ENCODE results near the gene POT1. TPM values are rescaled to one million over a fixed set of nuclear protein-coding genes. Genes with fewer than 3 reads are reported as not detected.

POT1 gene
- total RNA-seq, 2 donors from 2014 or later: 17.0 to 23.6 TPM

DNA sequence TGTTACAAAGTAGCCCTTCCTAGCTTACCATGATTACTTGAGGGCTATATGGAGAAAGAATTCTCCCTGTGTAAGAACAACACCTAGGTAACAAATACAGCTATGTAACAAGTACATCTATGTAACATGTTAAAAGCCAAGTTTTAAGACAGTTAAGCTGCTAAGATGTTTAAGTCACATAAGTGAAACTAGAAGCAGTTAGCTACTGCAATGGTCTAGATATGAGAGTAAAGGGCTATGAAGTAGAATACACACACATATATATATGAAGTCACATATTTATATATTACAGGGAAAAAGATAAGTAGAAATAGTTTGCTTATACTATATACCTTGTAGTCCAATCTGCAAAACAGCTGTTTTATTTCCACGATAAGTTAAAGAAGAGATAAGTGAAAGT lies 14.4 kb downstream of the POT1 start:
- intact Hi-C loops (cut with DNase I): no loop called here
- DNase-seq (ENCODE audit: low spot score): no peak

DNA sequence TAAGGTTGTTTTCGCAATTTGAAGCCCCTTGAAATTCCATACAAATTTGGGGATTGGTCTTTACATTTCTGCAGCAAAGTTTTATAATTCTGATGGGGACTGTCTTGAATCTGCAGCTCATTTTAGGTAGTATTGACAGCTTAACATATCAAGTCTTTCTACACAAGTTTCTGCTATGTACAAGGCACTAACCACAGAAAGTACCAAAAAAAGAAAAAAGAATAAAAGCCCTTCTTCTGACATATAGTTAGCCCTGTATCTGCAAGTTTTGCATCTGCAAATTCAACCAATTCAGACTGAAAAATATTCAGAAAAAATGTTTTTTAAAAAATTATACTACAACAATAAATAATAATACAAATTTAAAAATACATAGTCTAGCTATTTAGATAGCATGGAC lies 15.3 kb downstream of the POT1 start:
- no peak for DNase-seq (ENCODE audit: low spot score)
- intact Hi-C loops (cut with DNase I): no loop called here

DNA sequence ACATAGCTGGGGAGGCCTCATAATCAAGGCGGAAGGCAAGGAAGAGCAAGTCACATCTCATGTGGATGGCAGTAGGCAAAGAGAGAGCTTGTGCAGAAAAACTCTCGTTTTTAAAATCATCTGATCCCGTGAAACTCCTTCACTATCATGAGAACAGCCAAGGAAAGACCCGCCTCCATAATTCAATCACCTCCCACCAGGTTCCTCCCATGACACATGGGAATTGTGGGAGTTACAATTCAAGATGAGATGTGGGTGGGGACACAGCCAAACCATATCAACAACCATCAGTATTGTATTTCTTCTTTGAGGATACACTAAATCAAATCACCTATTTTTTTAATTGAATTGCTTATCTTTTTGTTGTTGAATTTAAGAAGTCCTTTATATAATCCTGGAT lies 16.7 kb downstream of the POT1 start:
- intact Hi-C loops (cut with DNase I): no loop called here
- no peak for DNase-seq (ENCODE audit: low spot score)

DNA sequence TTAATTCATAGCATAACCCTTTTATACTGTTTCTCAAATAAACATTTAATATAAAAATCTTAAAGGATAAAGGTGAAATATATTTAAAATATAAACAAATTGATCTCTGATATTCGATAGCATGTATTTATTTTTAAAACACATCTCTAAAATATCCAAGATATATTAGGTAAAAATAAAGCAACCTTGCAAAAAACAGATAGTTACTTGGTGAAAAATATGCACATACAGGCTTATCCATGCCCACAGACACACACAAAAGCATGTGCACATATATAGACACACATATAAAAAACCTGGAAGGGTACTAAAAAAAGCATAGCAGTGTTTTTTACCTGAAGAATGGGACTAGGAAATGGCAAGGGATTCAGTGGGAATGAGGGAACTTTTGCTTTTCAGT lies 19.8 kb downstream of the POT1 start:
- intact Hi-C loops (cut with DNase I): no loop called here

DNA sequence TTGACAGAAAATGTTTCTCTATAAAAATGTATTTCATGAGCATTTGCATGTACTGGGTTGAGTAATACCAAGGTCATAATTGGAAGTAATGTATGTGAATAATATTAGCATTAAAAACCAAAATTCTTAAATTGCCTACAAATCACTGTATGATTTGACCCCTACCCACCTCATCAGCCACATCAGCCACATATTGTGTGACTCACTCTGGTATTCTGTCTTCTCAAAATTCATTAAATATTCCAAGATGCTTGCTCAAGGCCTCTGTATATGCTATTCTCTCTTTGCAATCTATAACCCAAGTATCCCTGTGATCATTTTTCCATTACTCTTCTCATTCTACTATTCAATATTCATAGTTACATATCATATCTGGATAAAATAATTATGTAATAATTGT lies 21.4 kb downstream of the POT1 start:
- no peak for DNase-seq (ENCODE audit: low spot score)

More for the DNA sequence above, 19.8 kb downstream of the POT1 start:
- DNase-seq (ENCODE audit: low spot score): no peak

DNA sequence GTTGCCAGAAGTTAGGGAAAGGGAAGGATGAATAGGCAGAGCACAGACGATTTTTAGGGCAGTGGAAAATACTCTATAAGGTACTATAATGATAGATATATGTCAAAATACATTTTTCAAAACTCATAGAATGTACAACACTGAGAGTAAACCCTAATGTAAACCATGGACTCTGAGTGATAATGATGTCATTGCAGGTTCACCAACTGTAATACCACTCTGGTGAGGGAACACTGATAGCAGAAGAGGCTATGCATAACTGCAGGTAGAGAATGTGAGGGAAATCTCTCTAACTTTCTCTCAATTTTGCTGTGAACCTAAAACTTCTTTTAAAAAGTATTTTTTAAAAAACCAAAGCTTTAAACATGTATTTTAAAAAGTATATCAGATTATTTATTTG lies 22.1 kb downstream of the POT1 start:
- no peak for DNase-seq (ENCODE audit: low spot score)
- intact Hi-C loops (cut with DNase I): no loop called here

More for the DNA sequence above, 21.4 kb downstream of the POT1 start:
- intact Hi-C loops (cut with DNase I): no loop called here

DNA sequence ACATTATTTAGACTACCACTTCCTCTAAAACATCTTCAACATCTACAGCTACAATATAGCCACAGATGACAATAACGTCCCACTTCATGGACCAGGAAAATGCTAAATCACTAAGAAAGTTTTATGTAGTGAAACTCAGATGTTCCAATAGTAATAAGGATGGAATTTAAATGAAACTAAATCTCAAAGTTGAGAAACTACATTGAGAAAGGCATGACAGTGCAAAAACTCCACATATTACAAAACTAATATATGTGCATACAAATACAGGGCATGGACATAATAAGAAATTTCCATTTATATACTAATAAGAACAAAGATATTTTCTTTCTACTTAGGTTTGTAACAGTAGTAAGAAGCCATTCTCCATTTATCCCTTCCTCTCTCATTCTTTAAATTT lies 31.1 kb downstream of the POT1 start:
- DNase-seq (ENCODE audit: low spot score): no peak
- intact Hi-C loops (cut with DNase I): no loop called here

DNA sequence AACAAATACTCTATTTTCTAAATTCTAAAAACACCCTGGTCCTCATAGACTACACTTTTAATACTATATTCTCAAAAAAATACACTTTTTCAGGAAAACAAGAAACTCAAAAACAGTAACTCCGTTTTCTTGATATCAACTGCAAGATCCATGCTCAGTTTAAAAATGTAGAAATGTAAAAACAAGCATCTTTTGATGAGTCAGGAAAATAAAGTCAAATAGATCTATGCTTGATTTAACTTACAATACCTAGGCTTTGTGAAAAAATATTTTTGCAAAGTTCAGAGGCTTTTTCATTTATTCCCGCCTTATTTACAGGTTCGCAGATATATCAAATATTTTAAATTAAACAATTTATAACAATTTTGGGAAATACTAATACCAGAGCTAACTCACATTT lies 33.6 kb downstream of the POT1 start:
- DNase-seq (ENCODE audit: low spot score): no peak
- intact Hi-C loops (cut with DNase I): no loop called here

DNA sequence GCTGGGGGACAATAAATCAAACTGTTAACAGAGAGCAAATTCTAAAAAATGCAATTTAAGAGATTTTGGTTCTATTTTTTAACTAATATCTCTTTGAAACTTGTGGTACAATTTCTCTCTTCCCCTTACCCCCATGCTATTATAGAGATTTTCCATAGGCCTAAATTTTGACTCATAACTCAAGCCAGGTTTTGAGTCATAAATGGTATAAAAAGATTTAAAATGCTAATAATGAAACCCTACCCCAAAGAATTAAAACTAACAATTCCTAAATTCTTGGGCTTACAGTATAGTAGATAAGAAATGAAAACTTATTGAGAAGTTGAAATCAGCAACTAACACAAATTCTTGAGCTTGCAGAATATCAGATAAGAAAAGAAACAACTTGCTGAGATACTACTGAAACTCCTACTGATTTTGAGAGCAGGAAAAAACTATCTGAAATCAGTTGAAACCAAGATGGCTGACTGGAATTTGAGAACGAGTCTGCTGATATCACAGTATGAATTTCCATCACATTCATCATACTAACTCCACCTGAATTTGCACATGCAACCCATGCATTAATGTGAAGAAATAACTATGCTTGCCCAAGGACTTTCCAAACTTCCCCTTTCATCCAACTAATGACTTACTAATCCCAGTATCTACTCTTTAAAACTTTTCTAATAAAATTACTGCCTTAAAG lies 36.3 kb downstream of the POT1 start:
- intact Hi-C loops (cut with DNase I): loop anchor here in 1 of 2 donors (5.0 kb wide), 1 partner anchor 676 kb away; no protein-coding TSS in a partner anchor
- DNase-seq (ENCODE audit: low spot score): no peak

DNA sequence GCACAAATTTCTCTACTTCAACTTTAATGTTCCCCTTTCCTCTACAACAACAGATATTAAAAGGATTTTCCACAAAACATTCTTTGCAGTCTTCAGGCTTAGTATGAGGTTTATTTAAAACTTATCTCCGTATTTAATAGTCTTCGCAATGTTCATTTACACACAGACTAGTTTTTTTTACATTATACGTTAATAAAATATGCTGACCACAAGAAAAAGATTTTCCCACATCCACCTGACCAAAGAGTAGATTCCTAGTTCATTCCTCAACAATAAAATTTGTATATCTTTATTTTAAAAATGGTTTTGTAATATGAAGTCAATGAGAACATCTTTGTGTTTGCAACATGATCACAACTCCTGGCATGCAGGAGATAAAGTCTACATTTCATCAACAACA lies 42.4 kb downstream of the POT1 start:
- intact Hi-C loops (cut with DNase I): no loop called here
- no peak for DNase-seq (ENCODE audit: low spot score)

DNA sequence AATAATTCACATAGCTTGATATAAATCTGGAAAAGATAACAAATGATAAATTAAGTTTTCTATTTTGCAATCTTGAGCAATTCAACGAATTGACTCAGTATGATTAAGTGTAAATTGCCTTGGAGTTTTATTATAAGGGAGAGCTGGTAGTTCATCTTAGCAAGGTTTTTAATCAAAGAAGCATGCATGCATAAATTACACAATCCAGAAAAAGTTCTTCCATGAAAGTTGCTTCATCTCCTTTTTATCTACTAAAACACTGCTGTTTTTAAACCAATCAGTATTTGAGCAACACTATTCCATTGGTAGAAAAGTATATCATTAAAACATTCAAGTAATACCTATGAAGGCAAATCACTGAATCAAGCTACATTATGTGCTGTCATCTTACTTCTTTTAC lies 47.6 kb downstream of the POT1 start:
- intact Hi-C loops (cut with DNase I): no loop called here
- no peak for DNase-seq (ENCODE audit: low spot score)

DNA sequence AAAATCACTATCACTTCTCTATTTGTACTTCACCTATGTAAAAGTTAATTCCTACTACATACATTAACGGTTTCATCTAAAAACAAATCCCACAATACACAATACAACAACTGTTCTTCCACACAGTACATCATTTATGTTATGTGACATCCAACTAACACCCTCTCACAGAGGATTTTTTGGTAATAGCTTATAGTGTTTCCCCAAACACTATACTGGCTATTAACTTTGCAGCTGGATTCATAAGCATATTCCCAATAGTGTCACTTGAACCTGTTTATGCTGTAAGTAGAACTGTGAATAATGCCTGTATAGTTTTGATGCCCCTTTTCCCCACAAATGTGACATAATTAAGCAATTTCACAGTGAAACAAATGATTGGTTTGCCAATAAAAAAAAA lies 49.9 kb downstream of the POT1 start:
- intact Hi-C loops (cut with DNase I): no loop called here
- DNase-seq (ENCODE audit: low spot score): no peak

DNA sequence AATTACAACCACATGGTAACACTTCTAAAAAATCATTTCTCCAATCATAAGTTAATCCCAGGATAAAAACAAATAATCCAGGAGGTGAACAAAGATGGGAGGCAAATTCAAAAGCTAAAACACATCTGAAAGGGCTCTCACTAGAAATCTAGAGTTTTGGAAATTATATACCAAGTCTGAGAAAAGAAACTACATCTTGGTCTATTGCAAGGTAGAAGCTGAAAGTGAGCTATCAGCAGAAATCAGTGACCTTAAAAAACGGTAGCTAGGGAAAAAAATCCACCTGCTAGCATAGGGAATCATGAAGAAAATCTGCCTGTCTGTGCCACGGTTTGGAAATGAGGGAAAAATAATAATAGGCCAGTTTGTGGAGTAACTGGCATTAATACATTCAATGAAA lies 50.5 kb downstream of the POT1 start:
- intact Hi-C loops (cut with DNase I): no loop called here

DNA sequence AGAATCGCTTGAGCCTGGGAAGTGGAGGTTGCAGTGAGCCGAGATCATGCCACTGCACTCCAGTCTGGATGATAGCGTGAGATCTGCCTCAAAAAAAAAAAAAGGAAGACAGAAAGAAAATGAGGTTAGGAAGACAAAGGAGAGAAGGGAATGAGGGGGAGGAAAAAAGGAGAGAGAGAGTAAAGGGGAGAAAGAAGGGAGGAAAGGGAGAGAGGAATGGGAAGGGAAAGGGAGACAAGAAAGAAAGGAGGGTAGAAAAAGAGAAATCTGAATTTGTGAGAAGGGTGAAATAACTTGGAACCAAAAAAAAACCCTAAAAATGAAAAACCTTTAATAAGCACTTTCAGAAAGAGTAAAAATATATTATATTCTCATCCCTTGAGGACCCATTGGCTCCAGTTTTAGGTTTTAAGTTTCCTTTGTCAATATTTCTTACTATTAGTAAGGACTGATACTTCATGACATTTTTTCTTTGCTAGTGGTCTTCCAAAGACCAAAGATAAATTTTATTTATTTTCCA lies 54.9 kb downstream of the POT1 start:
- intact Hi-C loops (cut with DNase I): no loop called here
- no peak for DNase-seq (ENCODE audit: low spot score)

More for the DNA sequence above, 50.5 kb downstream of the POT1 start:
- DNase-seq (ENCODE audit: low spot score): no peak

DNA sequence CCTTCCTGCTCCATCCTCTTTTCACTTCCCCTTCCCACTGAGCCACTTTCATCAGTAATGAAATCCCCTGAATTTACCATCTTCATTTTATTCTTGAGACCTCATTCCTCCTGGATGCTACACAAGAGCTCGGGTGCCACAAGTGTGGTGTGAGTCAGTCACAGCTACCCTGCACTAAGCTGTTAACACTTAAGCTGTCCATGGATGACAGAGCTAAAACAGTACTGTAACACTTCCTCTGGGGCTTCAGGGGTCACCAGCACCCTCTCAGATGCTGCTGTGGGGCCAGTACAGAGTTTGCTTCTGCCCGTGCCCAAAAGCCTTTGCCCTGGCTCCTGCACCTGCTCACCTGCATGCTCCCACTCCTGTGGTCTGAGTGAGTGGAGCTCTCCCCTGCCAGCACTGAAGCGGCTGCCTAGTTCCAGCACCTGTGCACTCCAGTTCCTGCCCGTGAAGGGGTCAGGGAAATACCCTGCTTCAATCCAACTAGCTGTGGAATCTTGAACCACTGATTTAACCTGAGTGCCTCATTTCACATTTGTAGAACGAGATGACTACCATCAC lies 71.9 kb downstream of the POT1 start:
- no peak for DNase-seq (ENCODE audit: low spot score)
- intact Hi-C loops (cut with DNase I): no loop called here

DNA sequence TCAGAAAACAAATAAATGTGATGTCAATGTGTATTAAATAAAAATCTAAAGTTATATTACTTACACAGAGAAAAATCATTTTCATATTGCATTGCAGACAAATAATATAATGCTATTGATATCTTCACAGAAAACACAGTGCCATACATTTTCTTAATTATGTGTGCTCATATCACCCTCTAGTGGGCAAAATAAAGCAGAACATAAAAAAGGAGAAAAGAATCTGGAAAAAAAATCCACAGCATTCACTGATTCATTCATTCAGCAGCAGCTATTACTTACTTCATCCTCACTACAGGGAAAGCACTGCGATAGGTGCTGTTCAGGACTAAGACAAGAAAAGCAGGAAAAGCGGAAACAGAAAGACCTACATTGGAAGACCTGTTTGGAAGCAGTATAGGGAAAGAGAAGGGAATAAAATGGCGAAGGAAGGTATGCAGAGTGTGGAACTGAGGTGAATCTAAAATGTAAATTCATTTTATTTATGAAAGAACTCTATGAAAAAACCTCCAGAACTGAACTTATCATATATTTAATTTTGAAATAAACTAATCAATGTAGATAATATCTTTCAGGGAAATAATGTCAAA lies 73.2 kb downstream of the POT1 start:
- DNase-seq (ENCODE audit: low spot score): no peak
- intact Hi-C loops (cut with DNase I): no loop called here

DNA sequence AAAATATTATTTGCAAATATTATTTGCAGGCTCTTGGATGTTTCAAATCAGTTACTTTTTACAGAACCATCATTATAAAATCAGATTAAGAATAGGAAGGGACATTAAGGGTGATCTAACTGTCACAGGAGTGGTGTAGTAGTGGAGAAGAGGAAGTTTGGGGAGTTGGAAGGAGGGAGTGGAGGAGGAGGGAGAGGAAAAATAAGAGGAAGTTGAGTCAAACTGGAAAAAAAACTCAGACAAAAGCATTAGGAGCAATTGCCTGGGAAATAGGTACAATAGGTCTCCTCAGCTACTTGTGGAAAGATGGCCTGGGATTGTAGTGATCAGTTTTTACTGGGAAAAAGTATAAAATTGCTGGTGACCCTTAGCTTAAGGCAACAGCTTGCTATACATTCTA lies 86.3 kb downstream of the POT1 start:
- intact Hi-C loops (cut with DNase I): no loop called here
- DNase-seq (ENCODE audit: low spot score): no peak

DNA sequence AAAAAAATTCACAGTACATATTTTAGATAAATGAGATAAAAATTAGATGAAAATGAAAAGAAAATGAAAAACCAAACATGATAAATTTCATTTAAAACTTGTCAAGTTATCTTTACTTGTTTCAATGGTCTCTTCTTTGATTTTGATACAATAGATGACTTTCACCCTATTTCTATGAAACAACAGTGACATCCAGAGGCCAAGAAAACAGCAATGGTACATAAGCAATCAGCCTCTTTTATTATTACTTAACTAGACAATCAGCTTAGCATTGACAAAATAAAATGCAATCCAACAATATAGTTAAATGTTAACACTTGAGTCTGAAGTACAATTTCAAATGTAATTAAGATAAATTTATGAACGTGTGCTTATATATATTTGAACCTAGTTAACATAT lies 89.2 kb downstream of the POT1 start:
- intact Hi-C loops (cut with DNase I): no loop called here
- no peak for DNase-seq (ENCODE audit: low spot score)

DNA sequence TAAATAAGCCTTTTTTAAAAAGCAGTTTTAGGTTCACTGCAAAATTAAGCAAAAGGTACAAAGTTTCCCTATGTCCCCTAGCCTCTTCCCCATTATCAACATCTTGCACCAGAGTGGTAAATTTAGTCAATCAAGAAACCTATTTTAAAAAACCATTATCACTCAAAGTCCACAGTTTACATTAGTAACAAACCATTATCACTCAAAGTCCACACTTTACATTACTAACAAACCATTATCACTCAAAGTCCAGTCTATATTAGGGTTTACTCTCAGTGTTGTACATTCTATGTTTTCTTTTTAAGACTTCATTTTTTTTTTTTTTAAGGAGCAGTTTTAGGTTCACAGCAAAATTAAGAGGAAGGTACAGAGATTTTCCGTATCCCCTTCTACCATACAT lies 89.9 kb downstream of the POT1 start:
- intact Hi-C loops (cut with DNase I): loop anchor here in 1 of 2 donors (10.0 kb wide), 1 partner anchor 1835 kb away; no protein-coding TSS in a partner anchor

DNA sequence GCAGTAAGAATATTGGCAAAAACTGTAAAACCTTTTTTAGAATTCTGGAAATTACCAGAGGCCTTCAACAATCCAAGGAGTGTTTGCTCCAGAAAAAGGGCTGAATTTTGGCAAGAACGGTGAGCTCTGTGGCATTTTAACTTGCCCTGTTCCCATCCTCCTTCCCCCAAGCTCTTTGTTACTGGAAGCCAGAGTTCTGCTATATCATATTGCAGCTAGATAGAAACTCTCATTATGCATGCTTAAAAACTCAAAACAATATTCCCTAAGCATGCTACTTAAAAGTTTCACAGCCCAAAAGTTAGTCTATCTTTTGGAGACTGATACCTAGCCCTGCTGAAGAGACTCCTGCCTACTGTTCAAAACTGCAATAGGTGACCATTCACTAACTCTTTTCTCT lies 93.5 kb downstream of the POT1 start:
- intact Hi-C loops (cut with DNase I): loop anchor here in 1 of 2 donors (10.0 kb wide), 1 partner anchor 1831 kb away; no protein-coding TSS in a partner anchor
- DNase-seq (ENCODE audit: low spot score): no peak

More for the DNA sequence above, 89.9 kb downstream of the POT1 start:
- no peak for DNase-seq (ENCODE audit: low spot score)

DNA sequence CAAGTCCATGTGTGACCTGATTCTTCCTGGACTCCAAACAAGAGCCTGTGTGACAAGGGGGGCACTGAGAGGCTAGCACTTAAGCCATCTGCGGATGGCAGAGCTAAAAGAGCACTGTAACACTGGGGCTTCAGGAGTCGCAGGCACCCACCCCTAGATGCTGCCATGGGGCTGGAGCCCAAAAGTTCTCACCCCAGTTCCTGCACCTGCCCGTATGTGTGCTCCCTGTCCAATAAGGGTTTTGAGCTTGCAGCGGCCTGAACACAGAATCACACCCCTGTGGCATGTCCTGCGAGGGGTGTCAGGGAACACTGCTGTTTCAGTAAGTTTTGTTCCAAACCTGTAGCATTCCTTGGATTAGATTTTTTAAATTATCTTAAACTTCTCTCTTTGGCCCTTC lies 110.8 kb downstream of the POT1 start:
- DNase-seq (ENCODE audit: low spot score): no peak
- intact Hi-C loops (cut with DNase I): no loop called here

Measured in posterior vena cava (tissue), 2 donors.